HG03575 (cell line): ENCODE data around the gene LTF.

Source experiments
- ATAC-seq: cut with Tn5 transposase; IDR thresholded peaks from one replicate; pipeline ENCODE4 v1.9.1; 2021; ENCODE audit not compliant: unreplicated experiment, insufficient number of reproducible peaks, low FRiP score; ENCODE audit errors: extremely low read depth

Gene LTF

DNA sequence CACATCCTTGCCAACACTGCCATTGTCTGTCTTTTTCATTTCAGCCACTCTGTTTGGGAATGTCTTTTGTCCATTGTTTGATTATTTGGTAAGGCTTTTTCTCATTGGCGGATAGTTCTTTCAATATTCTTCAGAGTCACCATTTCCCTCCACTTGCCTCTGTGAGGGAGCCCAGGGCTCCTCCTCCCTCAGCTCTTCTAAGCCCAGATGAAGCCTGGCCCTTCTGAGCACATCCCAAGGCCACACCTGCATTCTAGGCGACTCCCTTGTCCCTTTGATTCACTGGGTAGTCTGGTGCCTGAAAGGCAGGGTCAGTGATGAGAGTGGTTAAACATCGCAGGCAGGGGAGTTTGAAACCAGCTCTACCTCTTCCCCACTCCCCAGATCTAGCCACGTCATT, 12.4 kb upstream of the LTF start:
- ATAC-seq, result no peak

DNA sequence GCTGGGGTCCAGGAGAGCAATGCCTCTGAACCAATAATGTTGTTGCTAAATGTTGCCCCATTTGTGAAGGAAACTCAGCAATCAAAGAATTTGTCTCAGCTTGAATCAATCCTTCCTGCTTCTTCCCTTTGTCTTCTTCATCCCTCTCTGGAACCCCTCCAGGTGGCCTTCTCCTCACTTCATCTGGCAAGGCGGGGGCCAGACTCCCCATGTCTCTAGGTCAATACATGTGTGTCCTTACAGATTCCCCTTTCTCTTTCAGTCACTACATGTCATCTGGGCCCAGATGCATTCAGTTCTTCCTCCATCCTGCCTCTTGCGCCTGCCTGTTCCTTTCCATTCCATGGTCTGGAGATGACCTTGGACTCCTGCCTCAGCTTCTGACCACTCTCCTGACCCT, 8.0 kb upstream of the LTF start:
- ATAC-seq, result no peak

DNA sequence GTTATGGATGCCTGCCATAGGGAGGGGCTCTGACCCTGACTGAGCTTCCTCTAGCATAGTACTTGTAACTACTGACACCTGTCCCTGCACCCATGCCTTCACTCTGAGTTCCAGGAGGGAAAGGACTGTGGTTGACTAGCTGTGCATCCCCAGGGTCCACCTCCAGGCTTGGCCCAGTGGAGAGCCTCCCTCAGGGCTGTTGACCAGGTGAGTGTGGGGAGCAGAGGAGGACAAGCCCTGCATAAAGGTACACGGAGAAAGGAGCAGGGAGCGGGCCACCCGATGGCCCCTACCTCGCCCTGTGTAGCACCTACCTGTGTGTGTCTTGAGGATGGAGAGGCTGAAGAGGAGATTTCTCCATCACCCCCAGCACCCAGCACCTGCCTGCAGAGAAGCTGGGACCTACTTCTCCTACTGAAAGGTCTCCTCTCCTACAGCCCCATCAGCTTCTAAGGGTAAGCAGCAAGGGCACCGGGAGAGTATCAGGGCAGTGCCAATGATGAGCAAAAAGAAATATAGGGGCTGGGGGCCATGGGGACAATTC, 6.7 kb upstream of the LTF start:
- ATAC-seq, result no peak

DNA sequence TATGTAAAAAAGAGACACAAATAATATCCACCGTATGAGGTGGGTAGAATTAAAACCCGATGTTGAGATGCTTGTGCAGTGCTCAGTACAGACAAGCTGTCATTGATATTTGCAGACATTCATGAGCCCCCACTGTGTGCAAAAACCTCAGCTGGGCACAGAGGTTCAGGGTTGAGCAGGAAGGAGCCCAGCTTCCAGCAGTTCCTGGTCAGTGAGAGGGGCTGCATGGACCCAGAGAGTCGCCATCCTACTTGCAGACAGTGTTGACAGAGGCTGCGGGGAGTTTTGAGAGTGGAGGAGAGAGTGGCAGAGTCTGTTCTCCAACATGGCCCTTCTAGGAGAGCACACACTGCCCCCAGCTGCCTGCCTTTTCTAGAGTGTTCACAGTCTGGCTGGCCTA, 6.1 kb upstream of the LTF start:
- ATAC-seq, result no peak

- ATAC-seq, result no peak
These were observed 5.1 kb upstream of the LTF start for GRCh38 chr3:46469680-46470357.

DNA sequence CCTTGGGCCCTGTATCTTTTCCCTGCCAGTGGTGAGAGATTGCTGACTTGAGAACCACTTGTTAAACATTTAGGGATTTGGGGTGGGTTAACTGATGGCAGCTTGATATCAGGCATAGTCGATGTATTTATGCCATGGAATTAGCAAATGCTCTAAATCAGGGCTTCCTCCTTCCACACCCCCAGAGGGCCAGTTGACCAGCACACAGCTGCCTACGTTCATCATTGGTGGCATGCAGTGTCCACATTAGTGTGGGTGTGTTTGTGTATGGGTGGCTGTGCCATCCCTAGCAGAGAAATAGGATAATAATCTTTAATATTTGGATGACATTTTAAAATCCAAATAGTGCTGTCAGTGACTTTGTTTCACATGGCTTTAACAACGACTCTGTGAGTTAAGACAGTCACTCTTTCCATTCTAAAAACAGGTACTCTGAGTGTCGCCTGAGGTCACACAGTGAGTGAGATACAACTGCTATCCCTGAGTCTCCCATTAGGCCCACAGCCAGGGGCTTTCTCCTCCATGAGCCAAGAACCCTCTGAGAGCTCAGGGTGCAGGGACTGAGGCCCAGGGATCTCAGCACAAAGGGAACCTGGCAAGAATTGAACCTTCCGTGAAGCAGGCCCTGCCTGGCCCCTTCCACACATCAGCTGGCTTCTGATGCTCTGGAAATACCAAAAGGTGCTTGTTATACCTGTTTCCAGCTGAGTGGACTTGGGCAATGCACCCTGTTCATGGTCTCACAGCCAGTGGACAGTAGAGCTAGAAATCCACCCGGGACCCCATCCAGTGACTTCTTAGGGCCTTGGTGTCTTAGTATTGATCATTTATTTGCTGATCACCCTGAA, 4.3 kb upstream of the LTF start:
- ATAC-seq, result no peak

DNA sequence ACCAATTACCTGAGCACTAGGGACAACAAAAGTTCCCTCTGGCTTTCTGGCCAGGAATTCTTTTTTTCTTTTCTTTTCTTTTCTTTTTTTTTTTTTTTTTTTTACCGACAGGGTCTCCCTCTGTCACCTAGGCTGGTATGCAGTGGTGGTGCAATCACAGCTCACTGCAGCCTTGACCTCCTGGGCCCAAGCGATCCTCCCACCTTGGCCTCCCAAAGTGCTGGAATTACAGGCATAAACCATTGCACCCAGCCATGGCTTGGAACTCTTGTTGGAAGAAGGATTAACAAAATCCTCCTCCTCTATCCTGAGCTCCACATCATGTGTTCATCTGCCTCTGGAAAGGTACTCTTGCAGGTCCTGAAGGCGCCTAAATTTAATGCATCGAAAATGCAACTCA, 2.9 kb upstream of the LTF start:
- ATAC-seq, result no peak

DNA sequence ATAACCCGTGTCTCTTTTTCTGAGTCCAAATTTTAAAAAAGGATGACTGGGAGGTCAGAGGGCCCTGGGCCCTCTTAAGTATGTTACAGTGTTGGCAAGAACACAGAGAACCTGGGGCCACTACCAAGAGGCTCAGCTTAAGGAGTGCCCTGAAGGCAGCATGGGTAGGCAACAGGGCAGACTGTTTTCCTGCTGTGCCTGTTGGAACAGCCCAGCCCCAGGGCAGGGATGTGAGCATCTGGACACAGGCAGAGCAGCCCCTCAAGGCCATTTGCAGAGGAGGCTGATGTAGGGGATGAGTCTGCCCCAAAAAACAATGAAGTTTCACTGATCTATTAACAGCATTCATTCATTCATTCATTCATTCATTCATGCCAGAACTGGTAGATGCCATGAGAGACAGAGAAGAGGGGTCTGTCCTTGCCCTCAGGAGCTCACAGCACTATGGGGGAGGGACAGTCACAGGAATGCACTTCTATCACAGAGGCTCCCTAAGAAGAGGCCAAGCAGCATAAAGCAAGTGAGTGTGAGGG, 2.2 kb upstream of the LTF start:
- ATAC-seq, result no peak

GRCh38 chr3:46466273-46466672, 1.6 kb upstream of the LTF start:
- no peak for ATAC-seq

GRCh38 chr3:46465196-46465520, 453 bp upstream of the LTF start:
- ATAC-seq, result no peak

DNA sequence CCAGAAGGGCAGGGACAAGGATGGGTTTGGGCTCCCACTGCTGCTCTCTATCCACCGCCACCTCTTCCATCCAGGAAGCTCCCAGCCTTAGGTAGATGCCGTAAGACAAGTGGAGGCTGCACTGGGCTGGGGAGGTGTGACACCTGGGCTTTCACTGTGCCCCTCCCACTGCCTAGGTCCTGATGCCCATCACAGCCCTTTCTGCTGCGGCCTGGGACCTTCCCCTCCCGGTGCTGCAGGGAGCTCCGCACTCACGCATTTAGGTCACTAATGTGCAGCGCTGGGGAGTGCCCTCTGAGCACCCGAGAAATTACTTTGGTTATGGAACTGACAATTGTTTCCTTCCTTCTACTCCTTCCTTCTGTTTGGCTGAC, 850 bp downstream of the LTF start:
- ATAC-seq, result no peak

DNA sequence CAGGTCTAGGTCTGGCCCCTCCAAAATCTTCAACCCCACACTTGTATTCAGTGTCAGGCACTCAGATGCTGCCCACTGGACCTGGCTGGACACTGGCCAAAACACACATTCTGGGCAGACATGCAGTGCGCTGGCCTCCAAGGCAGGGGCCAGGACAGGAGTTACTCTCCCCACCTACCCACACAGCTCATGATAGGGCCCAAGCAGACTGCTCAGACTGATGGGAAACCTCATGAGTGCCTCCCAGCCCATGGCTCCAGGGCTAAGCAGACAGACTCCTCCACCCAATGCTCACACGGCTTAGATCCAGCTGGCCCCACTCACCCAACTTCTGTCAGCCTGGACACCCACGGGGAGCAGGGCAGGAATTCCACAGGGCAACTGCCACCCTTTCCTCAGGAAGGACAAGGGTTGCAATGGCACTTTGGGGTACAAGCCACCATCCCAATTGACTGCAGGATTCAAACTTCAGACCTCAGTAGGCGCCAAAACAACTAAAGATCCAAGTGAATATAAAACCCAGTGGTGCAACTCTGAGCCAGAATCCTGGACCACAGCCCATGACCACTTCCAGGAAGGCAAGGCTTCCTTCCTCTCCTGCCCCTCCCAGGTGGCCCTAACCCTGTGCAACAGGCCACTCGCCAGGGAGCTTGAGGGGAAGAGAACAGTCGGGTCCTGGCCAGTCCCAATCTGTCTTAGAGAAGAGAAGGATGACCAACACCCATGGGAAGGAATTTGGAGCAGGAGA, 1.4 kb downstream of the LTF start:
- ATAC-seq, result no peak

DNA sequence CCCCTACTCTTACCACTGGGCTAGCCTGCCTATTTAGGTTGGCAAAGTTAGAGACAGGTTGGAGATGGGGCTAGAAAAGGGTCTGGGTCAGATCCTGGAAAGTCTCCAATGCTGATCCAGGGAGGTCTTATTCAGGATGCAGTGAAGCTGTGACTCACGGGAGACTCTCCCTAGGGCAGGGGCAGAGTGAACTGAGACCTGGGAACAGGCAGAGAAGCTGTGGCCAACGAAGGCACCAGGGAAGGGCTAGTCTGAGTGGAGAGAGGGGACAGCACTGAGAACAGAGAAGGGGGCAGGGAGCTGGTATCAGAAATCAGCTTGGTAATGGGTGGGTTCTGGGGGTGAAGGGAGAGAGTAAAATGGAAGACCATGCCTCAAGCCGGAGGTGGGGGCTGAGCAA, 2.2 kb downstream of the LTF start:
- ATAC-seq, result no peak

DNA sequence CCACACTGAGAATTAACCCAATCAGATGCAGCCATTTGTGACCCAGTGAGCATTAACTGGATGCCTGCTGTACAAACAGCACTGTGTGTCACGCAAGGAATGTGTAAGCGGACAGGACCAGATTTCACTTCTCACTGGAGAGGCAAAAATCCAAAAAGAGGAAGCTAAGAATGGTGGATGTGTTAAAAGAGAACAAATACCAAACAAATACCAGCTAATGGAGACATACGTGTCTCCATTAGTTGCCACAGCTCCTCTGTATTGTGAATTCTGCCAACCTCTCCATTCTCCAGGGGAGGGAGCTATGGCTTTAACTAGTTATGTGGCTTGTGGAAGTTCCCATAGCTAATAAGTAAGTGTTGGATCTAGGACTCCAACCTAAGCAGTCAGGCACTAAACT, 2.6 kb downstream of the LTF start:
- ATAC-seq, result no peak

DNA sequence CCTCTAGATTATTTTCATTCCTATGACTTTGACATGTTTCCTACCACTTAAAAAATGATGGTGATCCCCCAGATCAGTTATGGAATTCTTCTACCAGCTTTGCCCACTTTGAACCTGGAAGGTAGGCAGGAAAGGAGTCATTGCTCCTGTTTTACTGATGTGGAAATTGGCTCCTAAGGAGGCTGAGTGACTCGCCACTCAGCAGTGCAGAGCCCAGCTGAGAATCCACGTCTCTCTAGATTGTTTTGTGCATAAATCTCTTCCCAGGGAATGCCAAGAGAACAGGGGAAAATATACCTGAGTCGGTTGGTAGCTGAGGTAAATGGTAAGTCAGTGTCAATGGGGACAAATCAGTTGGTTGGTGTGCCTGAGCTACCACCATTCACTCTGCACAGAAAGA, 4.7 kb downstream of the LTF start:
- no peak for ATAC-seq

DNA sequence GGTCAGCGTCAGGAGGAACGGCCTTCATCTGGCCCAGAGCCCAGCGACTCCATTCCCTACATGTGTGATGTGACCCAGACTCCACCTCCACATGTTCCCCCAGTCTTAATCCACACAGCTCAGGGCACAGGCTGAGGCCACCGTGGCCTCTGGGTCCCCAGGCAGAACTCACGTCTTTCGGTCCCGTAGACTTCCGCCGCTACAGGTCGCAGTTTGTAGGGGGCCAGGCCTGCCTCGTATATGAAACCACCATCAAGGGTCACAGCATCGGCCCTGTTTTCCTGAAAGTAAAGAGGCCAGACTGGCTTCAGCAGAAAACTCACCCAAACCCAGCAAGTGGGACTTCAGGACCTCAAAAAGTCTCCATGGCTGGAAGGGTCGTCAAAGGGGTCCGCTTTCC, 8.6 kb downstream of the LTF start:
- no peak for ATAC-seq

DNA sequence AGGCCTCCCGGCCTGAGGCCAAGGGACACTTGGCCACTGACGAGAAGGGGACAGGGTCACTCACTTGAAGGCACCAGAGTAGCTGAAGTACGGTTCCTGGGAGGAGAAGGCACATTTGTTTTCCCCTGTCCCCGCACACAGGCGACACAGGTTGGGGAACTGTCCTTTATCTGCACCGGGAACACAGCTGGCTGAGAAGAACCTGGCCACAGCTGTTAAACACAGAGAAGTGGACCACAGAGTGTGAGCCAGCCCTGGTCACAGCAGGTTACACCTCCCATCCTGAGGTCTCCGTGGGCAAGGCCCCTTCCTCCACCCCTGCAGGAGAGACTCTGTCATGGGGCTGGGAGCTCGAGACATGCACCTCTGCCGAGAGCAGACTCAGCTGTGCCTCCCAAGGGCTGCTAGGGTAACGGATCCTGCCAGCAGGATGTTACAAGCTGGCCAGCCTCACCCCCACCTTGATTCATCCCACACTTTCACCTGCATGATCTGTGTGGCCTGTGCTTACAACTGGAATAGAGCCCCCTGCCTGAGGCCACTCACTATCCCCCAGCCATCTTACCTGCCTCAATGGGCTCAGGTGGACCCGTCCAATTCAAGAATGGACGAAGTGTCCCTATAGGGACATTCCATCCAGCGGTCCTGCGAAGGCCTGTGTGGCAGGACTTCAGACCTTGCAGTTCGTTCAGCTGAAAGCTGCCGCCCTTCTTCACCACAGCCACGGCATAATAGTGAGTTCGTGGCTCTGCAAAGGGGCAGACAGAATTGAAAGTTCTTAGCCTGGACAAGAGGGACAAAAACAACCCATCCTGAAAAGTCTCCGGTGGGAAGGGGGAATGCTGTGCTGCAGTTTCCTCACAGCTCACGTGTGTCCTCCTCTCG, 9.2 kb downstream of the LTF start:
- ATAC-seq, result no peak

DNA sequence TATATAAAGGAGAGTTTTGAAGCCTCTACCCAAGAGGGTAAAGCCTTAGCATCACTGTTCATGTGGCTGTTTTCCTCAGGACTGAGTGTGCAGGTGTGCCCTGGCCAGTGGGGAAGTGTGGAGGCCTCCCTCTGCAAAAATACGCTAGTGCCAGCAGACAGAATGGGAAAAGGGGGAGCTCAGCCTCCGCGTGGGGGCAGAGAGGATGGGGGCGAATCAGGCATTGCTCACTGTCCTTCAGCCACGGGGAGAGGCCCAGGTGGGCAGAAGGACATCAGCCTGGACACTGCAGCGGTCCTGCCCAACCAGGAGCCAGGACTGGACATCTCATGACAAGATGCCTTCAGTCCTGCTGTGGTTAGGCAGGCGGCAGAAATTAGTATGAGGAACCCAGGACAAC, 10.1 kb downstream of the LTF start:
- no peak for ATAC-seq

- ATAC-seq, result no peak
These were observed 10.5 kb downstream of the LTF start for GRCh38 chr3:46454209-46454595.
